H1 (cell line): ENCODE data around the gene TRPV2. TPM values are rescaled to one million over a fixed set of nuclear protein-coding genes. Genes with fewer than 3 reads are reported as not detected.

Experiments
- CBX8 ChIP-seq: fragments of 300-800, 300-1000 bp; sonication (generic); IDR thresholded peaks from 2 replicates; pipeline ENCODE4 v1.7.1; 2016; ENCODE audit warnings: low read depth, low read length, borderline replicate concordance
- KDM4A ChIP-seq: IDR thresholded peaks from one replicate; pipeline ENCODE4 v1.7.1; 2012; ENCODE audit warnings: low read depth, mild to moderate bottlenecking, moderate library complexity, low read length, inconsistent platforms; ENCODE audit not compliant: severe bottlenecking
- NRF1 ChIP-seq: IDR thresholded peaks from 2 replicates; pipeline ENCODE4 v1.6.1; 2011; ENCODE audit warnings: mild to moderate bottlenecking, low read depth, low read length, improper control_type of control experiment
- TBP ChIP-seq: IDR thresholded peaks from 2 replicates; pipeline ENCODE4 v1.6.1; 2011; ENCODE audit warnings: low read depth, low read length, improper control_type of control experiment
- TCF12 ChIP-seq: IDR thresholded peaks from 2 replicates; pipeline ENCODE4 v1.6.1; 2011; ENCODE audit warnings: low read depth, mild to moderate bottlenecking, low read length
- YY1 ChIP-seq: IDR thresholded peaks from 2 replicates; pipeline ENCODE4 v1.6.1; 2011; ENCODE audit warnings: low read depth, mild to moderate bottlenecking, low read length
- polyA plus RNA-seq, 7 experiments: library from polyadenylated mRNA; depleted of rRNA in 3 of 7; stranded (reverse) in 5 of 7; unstranded in 2 of 7; fragments of >200 nt in 5 of 7; fragments of 200-250 nt in 2 of 7; gene quantifications; 1 replicate in 5 of 7; 2 replicates in 1 of 7; 4 replicates in 1 of 7; pipeline versions ENCODE4 v1.2.1 to v1.2.3, GENCODE V29; 2011 to 2013; ENCODE audit warnings: missing spikeins in 2 of 7, mixed read lengths in 2 of 7
- total RNA-seq: library from RNA; stranded (reverse); fragmentation: NEBNext Ultra II Directional; extraction: Animal tissue kit (Norgen Biotek cat#: 25700); gene quantifications from 2 replicates; pipeline ENCODE4 v1.2.1, GENCODE V29; 2021
- TF ChIP-seq, protein P1 (sequence below): fragments of 300-600 bp; sonication (generic); IDR thresholded peaks from 2 replicates; pipeline ENCODE4 v1.7.1; 2012; ENCODE audit warnings: low read length, moderate library complexity, mild to moderate bottlenecking, inconsistent platforms; ENCODE audit not compliant: insufficient replicate concordance
- TF ChIP-seq, protein P2 (sequence below): IDR thresholded peaks from 2 replicates; pipeline ENCODE4 v1.6.1; 2012; ENCODE audit warnings: inconsistent platforms

Gene TRPV2
- total and polyA plus RNA-seq, 2 of the 8 experiments (the other 6 are each of a cell fraction or from before 2014, with no cell fraction given) = 1.7 to 2.1 TPM

DNA sequence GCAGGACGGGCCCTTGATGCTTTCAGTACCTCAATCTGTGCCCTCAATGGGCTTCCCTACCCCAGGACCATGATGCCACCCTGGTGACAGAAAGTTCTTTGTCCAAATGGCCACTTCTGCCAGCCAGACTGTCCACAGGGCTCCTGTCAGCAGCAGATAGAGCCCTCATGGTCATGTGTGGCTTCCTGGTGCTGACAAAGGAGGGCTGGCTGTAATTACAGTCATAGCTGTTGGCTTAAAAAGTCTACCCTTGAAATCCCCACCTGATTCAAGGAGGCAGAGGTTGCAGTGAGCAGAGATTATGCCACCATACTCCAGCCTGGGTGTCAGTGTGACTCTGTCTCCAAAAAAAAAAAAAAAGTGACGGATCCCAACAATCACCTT, 3.3 kb downstream of the TRPV2 start (continued):
- TF ChIP-seq, protein P1, sequence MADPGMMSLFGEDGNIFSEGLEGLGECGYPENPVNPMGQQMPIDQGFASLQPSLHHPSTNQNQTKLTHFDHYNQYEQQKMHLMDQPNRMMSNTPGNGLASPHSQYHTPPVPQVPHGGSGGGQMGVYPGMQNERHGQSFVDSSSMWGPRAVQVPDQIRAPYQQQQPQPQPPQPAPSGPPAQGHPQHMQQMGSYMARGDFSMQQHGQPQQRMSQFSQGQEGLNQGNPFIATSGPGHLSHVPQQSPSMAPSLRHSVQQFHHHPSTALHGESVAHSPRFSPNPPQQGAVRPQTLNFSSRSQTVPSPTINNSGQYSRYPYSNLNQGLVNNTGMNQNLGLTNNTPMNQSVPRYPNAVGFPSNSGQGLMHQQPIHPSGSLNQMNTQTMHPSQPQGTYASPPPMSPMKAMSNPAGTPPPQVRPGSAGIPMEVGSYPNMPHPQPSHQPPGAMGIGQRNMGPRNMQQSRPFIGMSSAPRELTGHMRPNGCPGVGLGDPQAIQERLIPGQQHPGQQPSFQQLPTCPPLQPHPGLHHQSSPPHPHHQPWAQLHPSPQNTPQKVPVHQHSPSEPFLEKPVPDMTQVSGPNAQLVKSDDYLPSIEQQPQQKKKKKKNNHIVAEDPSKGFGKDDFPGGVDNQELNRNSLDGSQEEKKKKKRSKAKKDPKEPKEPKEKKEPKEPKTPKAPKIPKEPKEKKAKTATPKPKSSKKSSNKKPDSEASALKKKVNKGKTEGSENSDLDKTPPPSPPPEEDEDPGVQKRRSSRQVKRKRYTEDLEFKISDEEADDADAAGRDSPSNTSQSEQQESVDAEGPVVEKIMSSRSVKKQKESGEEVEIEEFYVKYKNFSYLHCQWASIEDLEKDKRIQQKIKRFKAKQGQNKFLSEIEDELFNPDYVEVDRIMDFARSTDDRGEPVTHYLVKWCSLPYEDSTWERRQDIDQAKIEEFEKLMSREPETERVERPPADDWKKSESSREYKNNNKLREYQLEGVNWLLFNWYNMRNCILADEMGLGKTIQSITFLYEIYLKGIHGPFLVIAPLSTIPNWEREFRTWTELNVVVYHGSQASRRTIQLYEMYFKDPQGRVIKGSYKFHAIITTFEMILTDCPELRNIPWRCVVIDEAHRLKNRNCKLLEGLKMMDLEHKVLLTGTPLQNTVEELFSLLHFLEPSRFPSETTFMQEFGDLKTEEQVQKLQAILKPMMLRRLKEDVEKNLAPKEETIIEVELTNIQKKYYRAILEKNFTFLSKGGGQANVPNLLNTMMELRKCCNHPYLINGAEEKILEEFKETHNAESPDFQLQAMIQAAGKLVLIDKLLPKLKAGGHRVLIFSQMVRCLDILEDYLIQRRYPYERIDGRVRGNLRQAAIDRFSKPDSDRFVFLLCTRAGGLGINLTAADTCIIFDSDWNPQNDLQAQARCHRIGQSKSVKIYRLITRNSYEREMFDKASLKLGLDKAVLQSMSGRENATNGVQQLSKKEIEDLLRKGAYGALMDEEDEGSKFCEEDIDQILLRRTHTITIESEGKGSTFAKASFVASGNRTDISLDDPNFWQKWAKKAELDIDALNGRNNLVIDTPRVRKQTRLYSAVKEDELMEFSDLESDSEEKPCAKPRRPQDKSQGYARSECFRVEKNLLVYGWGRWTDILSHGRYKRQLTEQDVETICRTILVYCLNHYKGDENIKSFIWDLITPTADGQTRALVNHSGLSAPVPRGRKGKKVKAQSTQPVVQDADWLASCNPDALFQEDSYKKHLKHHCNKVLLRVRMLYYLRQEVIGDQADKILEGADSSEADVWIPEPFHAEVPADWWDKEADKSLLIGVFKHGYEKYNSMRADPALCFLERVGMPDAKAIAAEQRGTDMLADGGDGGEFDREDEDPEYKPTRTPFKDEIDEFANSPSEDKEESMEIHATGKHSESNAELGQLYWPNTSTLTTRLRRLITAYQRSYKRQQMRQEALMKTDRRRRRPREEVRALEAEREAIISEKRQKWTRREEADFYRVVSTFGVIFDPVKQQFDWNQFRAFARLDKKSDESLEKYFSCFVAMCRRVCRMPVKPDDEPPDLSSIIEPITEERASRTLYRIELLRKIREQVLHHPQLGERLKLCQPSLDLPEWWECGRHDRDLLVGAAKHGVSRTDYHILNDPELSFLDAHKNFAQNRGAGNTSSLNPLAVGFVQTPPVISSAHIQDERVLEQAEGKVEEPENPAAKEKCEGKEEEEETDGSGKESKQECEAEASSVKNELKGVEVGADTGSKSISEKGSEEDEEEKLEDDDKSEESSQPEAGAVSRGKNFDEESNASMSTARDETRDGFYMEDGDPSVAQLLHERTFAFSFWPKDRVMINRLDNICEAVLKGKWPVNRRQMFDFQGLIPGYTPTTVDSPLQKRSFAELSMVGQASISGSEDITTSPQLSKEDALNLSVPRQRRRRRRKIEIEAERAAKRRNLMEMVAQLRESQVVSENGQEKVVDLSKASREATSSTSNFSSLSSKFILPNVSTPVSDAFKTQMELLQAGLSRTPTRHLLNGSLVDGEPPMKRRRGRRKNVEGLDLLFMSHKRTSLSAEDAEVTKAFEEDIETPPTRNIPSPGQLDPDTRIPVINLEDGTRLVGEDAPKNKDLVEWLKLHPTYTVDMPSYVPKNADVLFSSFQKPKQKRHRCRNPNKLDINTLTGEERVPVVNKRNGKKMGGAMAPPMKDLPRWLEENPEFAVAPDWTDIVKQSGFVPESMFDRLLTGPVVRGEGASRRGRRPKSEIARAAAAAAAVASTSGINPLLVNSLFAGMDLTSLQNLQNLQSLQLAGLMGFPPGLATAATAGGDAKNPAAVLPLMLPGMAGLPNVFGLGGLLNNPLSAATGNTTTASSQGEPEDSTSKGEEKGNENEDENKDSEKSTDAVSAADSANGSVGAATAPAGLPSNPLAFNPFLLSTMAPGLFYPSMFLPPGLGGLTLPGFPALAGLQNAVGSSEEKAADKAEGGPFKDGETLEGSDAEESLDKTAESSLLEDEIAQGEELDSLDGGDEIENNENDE = no peak
- no peak for TF ChIP-seq TBP
- TF ChIP-seq CBX8 = no peak
- TF ChIP-seq NRF1 = no peak
- TF ChIP-seq YY1 = no peak
- TF ChIP-seq KDM4A = no peak
- TF ChIP-seq TCF12 = no peak
- TF ChIP-seq, protein P2, sequence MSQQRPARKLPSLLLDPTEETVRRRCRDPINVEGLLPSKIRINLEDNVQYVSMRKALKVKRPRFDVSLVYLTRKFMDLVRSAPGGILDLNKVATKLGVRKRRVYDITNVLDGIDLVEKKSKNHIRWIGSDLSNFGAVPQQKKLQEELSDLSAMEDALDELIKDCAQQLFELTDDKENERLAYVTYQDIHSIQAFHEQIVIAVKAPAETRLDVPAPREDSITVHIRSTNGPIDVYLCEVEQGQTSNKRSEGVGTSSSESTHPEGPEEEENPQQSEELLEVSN = no peak
